Inflammatory macrophage (primary cell): Measurements from ENCODE around the gene LPIN1.
A peak's percentile ranks its signal among the peaks of the same experiment; 100 is the strongest.

Experiments
- DNase-seq, 2 donors: peaks; one replicate each; pipeline ENCODE4 v3.0.0-alpha.2; 2020 to 2022

The LPIN1 gene

DNA sequence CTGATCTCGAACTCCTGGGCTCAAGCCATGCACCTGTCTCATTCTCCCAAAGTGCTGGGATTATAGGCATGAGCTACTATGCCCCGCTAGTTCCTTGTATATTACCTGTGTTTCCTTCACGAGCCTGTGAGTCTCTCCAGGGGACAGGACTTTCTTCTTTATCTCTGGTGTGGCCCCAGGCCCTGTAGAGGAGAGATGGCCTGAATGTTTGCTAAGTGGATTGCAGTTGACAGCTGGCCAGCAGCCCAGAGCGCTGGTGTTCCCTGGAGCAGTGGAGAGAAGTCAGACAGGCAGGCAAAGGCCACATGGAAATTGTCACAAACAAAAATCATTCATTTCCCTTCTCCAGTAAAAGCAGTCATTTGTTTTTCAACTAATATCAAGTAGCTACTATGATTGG is 17.9 kb downstream of the LPIN1 start:
- no peak for DNase-seq

- DNase-seq = no peak
Observed at GRCh38 chr2:11764920-11765319, 18.5 kb downstream of the LPIN1 start.

DNA sequence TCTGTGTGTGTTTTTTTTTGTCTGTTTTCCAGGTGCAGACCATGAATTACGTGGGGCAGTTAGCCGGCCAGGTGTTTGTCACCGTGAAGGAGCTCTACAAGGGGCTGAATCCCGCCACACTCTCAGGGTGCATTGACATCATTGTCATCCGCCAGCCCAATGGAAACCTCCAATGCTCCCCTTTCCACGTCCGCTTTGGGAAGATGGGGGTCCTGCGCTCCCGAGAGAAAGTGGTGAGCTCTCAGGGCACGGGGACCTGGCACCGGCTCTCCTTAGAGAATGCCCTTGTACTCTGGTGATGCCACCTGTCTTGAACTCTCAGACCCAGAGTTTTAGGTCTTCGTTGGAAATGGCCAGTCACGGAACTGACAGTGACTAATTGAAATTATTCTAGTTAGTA is 19.1 kb downstream of the LPIN1 start:
- DNase-seq = no peak

GRCh38 chr2:11766016-11766415 is 19.6 kb downstream of the LPIN1 start:
- no peak for DNase-seq

DNA sequence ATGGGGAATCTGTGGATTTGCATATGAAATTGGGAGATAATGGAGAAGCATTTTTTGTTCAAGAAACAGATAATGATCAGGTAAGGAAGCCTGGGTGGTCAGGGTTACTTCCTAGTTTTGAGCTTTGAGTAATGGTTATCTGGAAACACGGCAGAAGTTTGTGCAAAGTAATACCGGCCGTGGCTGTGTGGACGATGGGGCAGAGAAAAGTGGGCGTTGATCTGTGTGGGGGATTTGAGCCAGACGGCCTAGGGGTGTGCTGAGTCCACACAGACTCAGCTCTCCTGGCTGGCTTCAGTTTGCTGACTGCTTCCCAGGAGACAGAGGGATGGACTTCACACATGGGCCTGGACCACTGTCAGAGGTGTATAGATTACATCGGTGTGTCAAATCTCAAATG is 21.3 kb downstream of the LPIN1 start:
- no peak for DNase-seq

GRCh38 chr2:11768946-11769345 is 22.5 kb downstream of the LPIN1 start:
- no peak for DNase-seq

DNA sequence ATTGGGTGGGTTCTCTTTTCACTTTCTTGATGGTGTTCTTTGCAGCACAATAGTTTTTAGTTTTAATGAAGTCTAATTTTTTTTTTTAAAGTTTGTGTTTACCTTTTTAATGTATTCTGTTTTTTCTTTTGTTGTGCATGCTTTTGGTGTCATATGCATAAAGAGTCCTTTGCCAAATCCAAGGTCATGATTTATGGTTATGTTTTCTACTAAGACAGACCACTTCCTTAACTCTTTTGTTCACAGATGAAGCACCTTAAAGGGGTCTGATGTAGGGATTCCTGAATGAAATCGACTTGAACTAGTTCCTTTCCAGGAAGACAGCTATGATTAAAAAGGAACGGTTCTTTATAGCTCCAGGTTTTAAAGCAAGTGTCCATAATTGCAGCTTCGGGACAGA is 23.1 kb downstream of the LPIN1 start:
- DNase-seq = no peak

- no peak for DNase-seq
Observed at GRCh38 chr2:11770531-11771188, 24.2 kb downstream of the LPIN1 start.

DNA sequence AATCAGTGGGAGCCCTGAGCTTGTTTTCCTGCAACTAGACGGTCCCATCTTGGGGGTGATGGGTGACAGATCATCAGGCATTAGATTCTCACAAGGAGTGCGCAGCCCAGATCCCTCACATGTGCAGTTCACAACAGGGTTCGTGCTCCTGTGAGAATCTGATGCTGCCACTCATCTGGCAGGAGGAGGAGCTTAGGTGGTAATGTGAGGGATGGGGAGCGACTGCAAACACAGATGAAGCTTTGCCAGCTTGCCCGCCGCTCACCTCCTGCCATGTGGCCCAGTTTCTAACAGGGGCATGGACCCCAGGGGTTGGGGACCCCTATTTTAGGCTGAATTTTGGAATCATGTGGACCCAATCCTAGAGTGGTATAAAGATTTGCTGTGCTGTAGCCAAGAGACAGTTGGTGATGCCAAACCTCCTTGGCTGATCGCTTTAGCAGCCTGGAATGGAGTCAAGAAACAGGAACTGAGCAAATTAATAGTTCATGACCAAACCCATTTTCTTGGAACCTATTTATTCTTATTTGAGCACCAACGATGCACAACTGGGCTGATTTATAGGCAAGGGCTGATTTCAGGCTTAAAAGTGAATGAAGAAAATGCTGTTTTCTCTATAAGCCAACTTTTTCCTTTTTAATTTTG is 25.7 kb downstream of the LPIN1 start:
- DNase-seq = no peak

GRCh38 chr2:11773111-11773510 is 26.7 kb downstream of the LPIN1 start:
- no peak for DNase-seq

- DNase-seq = no peak
Observed at GRCh38 chr2:11773747-11774525, 27.5 kb downstream of the LPIN1 start.

DNA sequence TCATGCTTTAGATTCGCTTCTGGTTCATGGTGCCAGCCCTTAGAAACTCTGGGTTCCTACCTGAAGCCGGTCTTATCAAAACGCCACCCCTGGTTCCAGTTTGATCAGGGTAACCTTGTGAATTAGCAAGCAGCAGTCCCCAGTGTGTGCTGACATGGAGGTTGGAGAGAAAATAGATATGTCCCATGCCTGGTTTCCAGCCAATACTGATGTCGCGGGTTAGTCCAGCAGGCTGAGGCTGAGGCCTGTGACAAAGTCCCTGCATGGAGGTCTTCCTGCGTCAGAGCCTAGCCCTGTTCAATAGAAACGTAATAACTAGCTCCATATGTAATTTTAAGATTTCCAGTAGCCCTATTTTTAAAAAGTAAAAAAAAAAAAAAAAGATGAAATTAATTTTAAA is 28.2 kb downstream of the LPIN1 start:
- DNase-seq = no peak

GRCh38 chr2:11775384-11775783 is 29.0 kb downstream of the LPIN1 start:
- DNase-seq = no peak

DNA sequence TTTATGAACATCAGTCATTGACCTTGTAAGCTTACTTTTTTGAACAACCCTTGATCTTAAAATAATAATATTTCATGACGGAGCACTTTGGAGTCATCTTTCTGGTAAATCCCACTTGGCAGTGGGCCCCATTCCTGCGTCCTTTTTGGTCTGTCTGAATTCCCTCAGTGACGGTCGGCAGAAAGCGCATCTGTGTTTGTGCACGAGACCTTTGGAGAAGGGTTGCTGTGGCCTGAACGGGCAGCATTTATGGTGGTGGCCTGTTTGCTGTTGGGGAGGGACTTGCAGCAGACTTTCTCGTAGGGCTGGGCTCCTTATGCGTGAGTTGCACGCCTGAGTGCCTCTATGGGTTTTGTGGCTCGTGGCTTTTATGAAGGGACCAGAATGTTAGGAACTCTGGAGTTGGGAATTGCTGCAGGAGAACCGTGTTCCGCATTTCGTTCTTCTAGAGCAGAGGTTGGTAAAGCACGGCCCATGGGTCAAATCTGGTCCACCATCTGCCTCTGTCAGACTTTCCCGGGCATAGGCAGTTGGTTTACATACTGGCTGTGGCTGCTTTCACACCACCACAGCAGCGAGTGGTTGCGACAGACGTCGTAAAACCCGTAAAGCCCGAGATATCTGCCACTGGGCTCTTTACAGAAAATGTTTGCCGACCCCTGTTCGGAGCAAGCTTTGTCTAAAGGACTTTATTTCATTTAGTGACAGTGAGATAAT is 30.8 kb downstream of the LPIN1 start:
- no peak for DNase-seq

GRCh38 chr2:11777886-11778415 is 31.5 kb downstream of the LPIN1 start:
- no peak for DNase-seq

DNA sequence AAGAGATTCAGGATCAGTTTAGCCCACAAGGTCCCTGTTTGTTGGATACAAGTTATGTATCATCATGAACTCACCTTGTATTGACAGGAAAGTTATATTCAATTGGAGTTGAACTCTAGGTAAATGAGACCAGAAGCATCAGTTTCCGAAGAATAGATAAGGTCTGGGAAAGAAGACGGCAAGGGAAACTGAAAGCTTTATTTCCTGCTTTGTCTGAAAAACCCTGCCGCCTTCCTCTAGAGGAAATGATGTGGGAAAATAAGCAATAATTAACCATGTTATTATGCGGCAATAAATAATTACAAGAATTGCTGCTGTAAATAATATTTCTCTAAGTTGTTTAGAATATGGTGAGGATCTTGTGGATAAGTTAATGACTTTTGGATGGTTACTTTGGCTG is 32.0 kb downstream of the LPIN1 start:
- no peak for DNase-seq

DNA sequence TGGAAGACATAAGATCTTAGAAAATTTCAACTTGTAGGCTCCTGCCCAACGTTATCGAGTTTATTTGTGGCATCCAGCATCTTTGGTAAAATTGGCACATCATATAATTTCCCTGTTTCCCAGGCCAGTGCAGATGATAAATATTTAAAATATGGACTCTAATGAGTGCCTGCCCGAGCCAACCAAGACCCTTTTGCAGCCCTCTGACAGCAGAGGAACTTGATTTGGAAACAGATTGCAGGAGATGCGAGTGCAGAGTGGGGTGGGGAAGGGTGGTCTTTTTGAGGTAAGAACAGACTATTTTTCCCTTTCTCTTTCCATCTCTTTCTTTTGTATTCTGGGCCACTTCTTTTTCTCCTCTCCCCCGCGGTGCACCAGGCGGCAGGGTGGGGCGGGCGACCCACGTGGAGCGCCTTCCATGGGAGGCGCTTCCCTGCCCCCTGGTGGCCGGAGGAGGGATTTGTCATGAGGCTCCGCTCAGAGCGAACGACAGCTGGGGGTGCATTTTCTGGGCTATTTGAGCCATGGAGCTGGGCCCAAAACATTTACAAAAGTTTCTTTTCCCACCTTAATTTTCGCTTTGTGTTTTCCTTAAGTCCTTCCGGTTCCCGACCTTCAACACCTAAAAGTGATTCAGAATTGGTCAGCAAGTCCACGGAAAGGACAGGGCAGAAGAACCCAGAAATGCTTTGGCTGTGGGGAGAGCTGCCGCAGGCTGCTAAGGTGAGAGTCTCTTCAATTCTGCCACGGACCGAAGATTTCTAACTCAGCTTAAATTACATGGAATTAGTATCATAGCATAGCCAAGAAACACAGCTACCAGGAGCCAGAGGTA is 32.7 kb downstream of the LPIN1 start:
- peak; percentile 72 to 79 for DNase-seq

GRCh38 chr2:11781602-11782001 is 35.2 kb downstream of the LPIN1 start:
- no peak for DNase-seq

DNA sequence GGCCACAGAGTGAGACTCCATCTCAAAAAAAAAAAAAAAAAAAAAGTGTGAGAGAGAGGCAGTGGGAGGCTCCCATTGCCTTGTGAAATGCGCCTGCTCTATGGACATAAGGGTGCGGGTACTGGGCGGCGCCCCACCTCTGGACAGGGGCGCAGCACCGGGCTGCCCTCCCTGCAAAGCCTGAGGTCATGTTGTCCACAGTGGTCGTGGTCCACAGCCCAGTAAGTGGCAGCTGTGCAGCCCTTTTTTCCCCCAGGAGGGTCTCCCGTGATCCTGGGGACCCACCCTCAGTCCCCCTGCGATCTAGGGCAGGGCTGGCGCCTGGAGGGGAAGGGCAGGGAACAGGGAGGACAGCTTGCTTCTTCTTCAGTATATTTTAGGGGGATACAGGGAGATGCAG is 37.8 kb downstream of the LPIN1 start:
- no peak for DNase-seq

- DNase-seq = no peak
Observed at GRCh38 chr2:11784747-11785610, 38.5 kb downstream of the LPIN1 start.

- no peak for DNase-seq
Observed at GRCh38 chr2:11785611-11785940, 39.1 kb downstream of the LPIN1 start.
